ENCODE data around the gene OTOG. TPM values are rescaled to one million over a fixed set of nuclear protein-coding genes. Genes with fewer than 3 reads are reported as not detected.
A peak's percentile ranks its signal among the peaks of the same experiment; 100 is the strongest.

OTOG gene
- total RNA-seq, 1 donor from 2014 or later: not detected

- Mint-ChIP-seq H3K4me1 (ENCODE audit: low read depth) (no peaks in the 10 kb centered on the region), H3K27ac (ENCODE audit: unreplicated experiment) (no peak overlapping the region), H3K27me3 (ENCODE audit: low read depth) (peaks cover 55% of the 10 kb centered on the region), H3K36me3 (ENCODE audit: low read depth) (no peaks in the 10 kb centered on the region), H3K4me3 (ENCODE audit: unreplicated experiment) (no peak overlapping the region), H3K9me3 (ENCODE audit: low read depth) (no peaks in the 10 kb centered on the region)
- DNase-seq (ENCODE audit: low spot score): peak; percentile 46
- TF ChIP-seq, protein P1, sequence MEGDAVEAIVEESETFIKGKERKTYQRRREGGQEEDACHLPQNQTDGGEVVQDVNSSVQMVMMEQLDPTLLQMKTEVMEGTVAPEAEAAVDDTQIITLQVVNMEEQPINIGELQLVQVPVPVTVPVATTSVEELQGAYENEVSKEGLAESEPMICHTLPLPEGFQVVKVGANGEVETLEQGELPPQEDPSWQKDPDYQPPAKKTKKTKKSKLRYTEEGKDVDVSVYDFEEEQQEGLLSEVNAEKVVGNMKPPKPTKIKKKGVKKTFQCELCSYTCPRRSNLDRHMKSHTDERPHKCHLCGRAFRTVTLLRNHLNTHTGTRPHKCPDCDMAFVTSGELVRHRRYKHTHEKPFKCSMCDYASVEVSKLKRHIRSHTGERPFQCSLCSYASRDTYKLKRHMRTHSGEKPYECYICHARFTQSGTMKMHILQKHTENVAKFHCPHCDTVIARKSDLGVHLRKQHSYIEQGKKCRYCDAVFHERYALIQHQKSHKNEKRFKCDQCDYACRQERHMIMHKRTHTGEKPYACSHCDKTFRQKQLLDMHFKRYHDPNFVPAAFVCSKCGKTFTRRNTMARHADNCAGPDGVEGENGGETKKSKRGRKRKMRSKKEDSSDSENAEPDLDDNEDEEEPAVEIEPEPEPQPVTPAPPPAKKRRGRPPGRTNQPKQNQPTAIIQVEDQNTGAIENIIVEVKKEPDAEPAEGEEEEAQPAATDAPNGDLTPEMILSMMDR (IDR thresholded peaks at IDR 0.05): no peak
Measured at GRCh38 chr11:17538731-17539130, 8.3 kb upstream of the OTOG start.

- H3K4me1 Mint-ChIP-seq (ENCODE audit: low read depth): no peaks in the 10 kb centered on the region
- TF ChIP-seq, protein P1 (IDR thresholded peaks at IDR 0.05): no peak
- no peaks in the 10 kb centered on the region for H3K9me3 Mint-ChIP-seq (ENCODE audit: low read depth)
- H3K4me3 Mint-ChIP-seq (ENCODE audit: unreplicated experiment): no peak overlapping the region
- H3K27me3 Mint-ChIP-seq (ENCODE audit: low read depth): peaks cover 57% of the 10 kb centered on the region
- H3K27ac Mint-ChIP-seq (ENCODE audit: unreplicated experiment): no peak overlapping the region
- no peaks in the 10 kb centered on the region for H3K36me3 Mint-ChIP-seq (ENCODE audit: low read depth)
- no peak for DNase-seq (ENCODE audit: low spot score)
Measured at GRCh38 chr11:17540807-17541206, 6.3 kb upstream of the OTOG start.

DNA sequence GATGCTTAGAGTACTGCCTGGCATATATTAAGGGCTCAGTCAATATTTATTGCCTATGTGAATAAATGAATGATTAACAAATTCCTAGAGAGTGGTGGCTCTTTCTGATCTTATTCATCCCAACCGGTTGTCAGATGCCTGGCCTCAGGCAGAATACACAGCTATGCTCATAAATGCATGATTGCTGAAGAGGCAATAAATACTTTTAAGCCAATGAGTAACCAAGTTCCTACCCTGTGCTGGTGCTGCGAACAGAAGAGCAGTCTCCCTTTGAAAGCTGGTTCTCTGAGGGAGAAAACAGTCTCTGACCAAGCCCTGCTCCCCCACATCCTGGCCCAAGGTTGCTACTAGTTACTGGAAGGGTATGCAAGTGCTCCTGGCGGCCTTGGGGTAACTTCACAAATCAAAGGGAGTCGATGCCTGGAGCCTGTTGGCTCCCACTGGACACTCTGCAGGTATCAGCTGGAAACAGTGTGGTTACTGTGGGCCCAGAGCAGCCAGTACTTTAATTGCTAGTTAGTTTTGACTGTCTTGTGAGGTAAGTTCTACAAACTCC, 5.7 kb upstream of the OTOG start:
- H3K36me3 Mint-ChIP-seq (ENCODE audit: low read depth): no peaks in the 10 kb centered on the region
- H3K4me1 Mint-ChIP-seq (ENCODE audit: low read depth): no peaks in the 10 kb centered on the region
- no peak overlapping the region for H3K4me3 Mint-ChIP-seq (ENCODE audit: unreplicated experiment)
- no peak overlapping the region for H3K27ac Mint-ChIP-seq (ENCODE audit: unreplicated experiment)
- H3K27me3 Mint-ChIP-seq (ENCODE audit: low read depth): peaks cover 63% of the 10 kb centered on the region
- no peaks in the 10 kb centered on the region for H3K9me3 Mint-ChIP-seq (ENCODE audit: low read depth)
- DNase-seq (ENCODE audit: low spot score): peak; percentile 36
- TF ChIP-seq, protein P1 (IDR thresholded peaks at IDR 0.05): no peak

DNA sequence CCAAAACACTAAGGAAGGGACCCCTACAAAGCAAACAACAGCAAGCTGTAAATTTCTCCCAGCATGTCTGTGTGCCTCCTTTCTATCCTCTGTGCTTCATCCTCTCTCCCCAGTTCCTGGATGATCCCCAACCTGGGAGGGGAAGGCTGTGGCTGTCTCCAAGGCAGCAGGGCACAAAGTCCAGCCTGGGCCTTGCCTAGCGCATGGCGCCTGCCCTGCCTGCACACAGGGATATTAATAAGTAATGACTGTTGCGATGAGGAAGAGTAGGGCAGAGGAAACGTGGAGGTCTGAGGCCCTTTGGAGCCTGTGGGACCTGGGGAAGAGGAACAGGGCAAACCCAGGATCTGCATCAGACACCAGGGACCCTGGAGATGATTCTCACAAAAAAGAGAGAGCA, 4.8 kb upstream of the OTOG start:
- Mint-ChIP-seq H3K4me1 (ENCODE audit: low read depth) (peaks cover 4% of the 10 kb centered on the region), H3K36me3 (ENCODE audit: low read depth) (peaks cover under 1% of the 10 kb centered on the region), H3K9me3 (ENCODE audit: low read depth) (no peaks in the 10 kb centered on the region), H3K4me3 (ENCODE audit: unreplicated experiment) (no peak overlapping the region), H3K27ac (ENCODE audit: unreplicated experiment) (no peak overlapping the region), H3K27me3 (ENCODE audit: low read depth) (peaks cover 65% of the 10 kb centered on the region)
- TF ChIP-seq, protein P1 (IDR thresholded peaks at IDR 0.05): no peak
- DNase-seq (ENCODE audit: low spot score): peak; percentile 29

GRCh38 chr11:17543041-17543440, 4.0 kb upstream of the OTOG start:
- no peak for DNase-seq (ENCODE audit: low spot score)
- peaks cover 2% of the 10 kb centered on the region for H3K36me3 Mint-ChIP-seq (ENCODE audit: low read depth)
- H3K9me3 Mint-ChIP-seq (ENCODE audit: low read depth): no peaks in the 10 kb centered on the region
- H3K4me1 Mint-ChIP-seq (ENCODE audit: low read depth): peaks cover 9% of the 10 kb centered on the region
- TF ChIP-seq, protein P1 (IDR thresholded peaks at IDR 0.05): no peak
- H3K4me3 Mint-ChIP-seq (ENCODE audit: unreplicated experiment): no peak overlapping the region
- no peak overlapping the region for H3K27ac Mint-ChIP-seq (ENCODE audit: unreplicated experiment)
- peaks cover 62% of the 10 kb centered on the region for H3K27me3 Mint-ChIP-seq (ENCODE audit: low read depth)

All from chondrocyte (in vitro differentiated cells).